GM21423 (cell line): ENCODE data around the gene RELN.

Experiments
- ATAC-seq: cut with Tn5 transposase; IDR thresholded peaks from one replicate; pipeline ENCODE4 v1.9.1; 2021; ENCODE audit warnings: mild to moderate bottlenecking, moderate library complexity; ENCODE audit not compliant: unreplicated experiment

Gene RELN

DNA sequence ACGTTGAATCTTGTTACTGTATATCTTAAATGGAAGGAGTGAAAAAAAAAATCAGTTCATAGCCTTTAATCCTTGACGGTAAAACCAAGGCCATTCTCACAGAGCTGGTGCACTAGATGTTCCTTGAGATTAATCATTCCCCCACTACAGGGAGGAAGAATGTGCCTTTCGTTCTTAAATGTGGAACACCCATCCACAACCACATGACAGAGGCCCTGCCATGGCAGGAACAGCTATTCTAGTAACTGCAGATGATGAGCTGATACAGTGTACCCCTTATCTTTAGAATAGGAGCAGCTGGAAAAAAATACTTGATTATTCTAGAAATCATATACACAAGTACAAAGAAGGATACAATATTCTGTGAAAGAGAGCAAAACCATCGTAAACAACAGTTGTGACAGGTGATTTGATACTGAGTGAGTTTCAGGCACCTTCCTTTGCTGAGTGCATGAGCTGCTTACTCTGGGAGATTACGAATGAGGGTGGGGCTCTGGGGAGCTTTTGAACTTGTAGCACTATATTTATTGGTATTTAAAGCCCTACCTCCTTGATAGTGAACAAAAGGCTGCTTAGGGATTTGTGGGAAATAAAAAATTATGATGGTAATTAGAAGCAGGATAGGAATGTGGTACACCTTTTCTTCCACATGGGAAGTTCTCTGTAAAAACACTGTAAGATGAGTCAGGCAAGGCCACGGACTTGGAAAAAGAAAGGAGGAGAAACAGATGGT lies 299.1 kb downstream of the RELN start:
- ATAC-seq: no peak

DNA sequence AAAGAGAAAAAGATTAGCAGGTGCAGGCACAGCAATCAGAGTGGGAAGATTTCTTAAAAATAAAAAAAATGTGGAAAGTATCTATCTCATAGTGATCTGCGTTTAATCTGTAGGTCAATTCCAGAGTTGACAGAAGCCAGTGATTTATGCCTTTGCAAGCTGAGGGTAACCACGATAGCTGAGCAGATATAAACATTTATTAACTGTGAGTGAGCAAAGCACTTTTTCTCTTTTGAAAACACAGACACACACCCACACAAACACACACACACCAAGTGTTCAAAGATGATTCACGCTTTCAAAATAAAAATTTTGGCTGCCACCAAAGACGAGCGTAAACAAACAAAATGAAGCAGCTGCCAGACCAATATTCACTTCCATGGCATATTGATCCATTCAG lies 300.2 kb downstream of the RELN start:
- no peak for ATAC-seq

GRCh38 chr7:103687951-103688350 lies 301.5 kb downstream of the RELN start:
- no peak for ATAC-seq

- ATAC-seq: no peak
These were observed 302.2 kb downstream of the RELN start for GRCh38 chr7:103687272-103687671.

GRCh38 chr7:103686763-103687162 lies 302.7 kb downstream of the RELN start:
- ATAC-seq: no peak

GRCh38 chr7:103686064-103686463 lies 303.4 kb downstream of the RELN start:
- ATAC-seq: no peak

GRCh38 chr7:103685646-103686045 lies 303.8 kb downstream of the RELN start:
- ATAC-seq: no peak

GRCh38 chr7:103683348-103683747 lies 306.1 kb downstream of the RELN start:
- no peak for ATAC-seq

GRCh38 chr7:103680161-103681144 lies 309.0 kb downstream of the RELN start:
- no peak for ATAC-seq

DNA sequence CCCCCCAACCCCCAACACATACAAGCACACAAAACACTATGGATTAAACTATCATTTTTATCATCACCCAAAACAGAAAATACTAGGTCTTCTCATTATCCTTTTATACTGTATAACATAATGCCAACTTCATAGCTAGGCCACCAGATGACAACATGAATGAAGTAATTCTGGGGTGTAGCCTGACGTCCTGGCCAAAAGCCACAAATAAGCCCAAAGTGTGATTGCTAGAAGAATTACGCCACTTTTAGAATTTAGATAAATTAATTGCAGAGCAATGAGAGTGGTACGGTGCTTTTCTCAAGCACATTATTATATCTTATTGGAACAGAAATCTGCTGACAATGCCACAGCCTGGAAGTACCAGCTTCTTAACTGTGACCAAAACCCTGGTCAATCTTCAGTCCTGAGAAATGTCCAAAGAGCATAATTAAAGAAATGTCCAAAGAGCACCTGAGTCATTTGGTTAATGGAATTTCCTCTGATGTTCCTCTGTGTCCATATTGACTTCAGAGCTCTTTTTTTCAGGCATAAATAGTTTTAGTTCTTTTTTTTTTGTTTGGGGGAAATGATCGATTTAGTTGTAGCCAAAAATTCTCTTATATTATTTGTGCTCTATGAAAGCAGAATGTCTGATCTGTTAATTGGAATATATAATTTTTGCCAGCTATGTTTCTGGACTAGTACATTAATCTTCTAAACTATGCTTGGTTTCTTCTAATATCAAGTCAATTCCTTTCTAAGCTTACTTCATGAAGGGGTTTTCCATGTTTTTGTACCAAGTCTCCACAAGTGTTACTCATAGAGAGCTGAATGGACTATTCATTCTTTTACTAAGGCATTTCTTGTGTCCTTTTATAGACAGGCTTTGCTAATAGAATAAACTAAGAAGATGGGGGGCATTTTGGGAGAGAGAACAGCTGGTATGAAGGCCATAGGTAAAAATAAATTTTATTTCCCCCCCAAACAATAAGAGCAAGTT lies 310.0 kb downstream of the RELN start:
- no peak for ATAC-seq

DNA sequence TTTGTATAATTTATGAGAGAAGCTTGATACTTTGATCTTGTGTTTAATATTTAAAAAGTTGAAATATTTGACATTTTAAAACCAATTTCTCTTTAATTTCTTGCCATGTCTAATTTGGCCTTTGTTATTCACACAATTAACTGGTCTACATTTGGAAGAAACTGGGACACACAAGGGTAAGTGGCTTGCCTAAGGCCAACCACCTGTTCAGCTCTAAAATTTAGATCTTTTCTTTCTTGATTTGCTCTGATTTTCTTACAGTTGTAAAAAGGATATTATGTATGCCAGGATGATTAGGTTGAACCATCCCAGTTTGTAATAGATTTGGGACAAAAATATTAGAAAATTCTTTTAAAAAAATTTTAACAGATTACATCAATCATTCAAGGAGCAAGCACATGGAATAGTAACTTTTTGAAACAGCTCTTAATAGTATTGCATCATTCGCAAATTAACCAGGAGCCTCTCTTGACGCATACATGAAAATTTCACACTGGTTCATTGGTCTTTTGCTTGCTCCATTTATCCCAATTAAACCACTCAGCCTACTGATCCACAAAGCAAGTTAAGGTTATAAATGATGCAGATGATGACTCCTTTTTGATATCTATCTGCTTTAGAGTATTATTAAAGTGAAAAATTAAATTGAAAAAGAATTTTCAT lies 321.0 kb downstream of the RELN start:
- no peak for ATAC-seq

GRCh38 chr7:103666326-103666725 lies 323.1 kb downstream of the RELN start:
- no peak for ATAC-seq

GRCh38 chr7:103664577-103664976 lies 324.9 kb downstream of the RELN start:
- ATAC-seq: no peak

GRCh38 chr7:103660455-103661371 lies 328.7 kb downstream of the RELN start:
- ATAC-seq: no peak

GRCh38 chr7:103658055-103659005 lies 331.1 kb downstream of the RELN start:
- no peak for ATAC-seq

GRCh38 chr7:103657474-103657894 lies 332.0 kb downstream of the RELN start:
- ATAC-seq: no peak

DNA sequence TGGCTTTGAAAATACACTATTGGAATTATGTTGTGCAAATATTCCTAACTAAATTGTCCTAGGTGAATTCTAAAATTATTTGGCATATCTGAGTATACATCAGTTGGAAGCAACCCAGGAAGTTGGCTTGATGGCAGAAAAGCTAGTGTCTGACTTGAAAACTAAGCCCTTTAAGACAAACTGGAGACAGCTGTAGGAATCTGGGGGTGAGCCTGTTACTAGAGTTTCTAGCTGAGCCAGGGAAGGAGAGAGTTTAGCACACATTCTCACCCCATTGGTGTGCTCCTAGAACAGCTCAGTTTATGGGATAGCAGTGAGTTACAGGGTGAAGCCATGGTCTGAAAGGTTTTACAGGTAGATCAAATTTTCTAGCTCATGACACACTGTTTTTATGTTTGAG lies 333.2 kb downstream of the RELN start:
- no peak for ATAC-seq
